GM18505 (cell line): ENCODE data around the gene GARNL3.

ENCODE experiments used
- ATAC-seq: cut with Tn5 transposase; IDR thresholded peaks from one replicate; pipeline ENCODE4 v1.9.1; 2021; ENCODE audit not compliant: unreplicated experiment
- POLR2A ChIP-seq: IDR thresholded peaks from 4 replicates; pipeline ENCODE4 v1.6.1; 2011; ENCODE audit warnings: borderline replicate concordance; ENCODE audit not compliant: insufficient read depth, insufficient read length; ENCODE audit errors: extremely low read depth

Gene GARNL3

GRCh38 chr9:127295005-127295404, 30.4 kb downstream of the GARNL3 start:
- TF ChIP-seq POLR2A, result no peak
- no peak for ATAC-seq

- ATAC-seq, result no peak
- no peak for TF ChIP-seq POLR2A
Observed at GRCh38 chr9:127300886-127301447, 36.4 kb downstream of the GARNL3 start.

DNA sequence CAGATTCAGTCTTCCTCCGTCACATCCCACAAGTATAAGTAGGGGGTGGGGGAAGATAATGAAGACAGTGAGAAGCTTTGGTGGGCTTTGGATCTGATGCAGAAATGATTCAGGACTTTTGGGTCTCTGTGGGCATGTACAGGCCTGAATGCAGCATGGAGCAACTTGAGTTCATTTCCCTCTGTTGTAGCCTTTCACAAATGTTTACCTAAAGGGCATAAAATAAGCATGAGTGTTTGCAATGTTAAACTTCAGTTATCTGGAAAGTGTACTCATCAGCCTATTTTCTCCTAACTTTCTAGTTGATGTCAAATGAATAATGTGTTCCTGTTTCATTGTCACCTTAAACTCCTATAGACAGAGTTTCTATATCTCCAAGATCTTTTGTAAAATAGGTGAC, 39.3 kb downstream of the GARNL3 start:
- no peak for ATAC-seq
- no peak for TF ChIP-seq POLR2A

GRCh38 chr9:127305206-127305837, 40.7 kb downstream of the GARNL3 start:
- no peak for ATAC-seq
- TF ChIP-seq POLR2A, result no peak

- no peak for TF ChIP-seq POLR2A
- ATAC-seq, result no peak
Observed at GRCh38 chr9:127305838-127306226, 41.3 kb downstream of the GARNL3 start.

GRCh38 chr9:127307802-127308201, 43.2 kb downstream of the GARNL3 start:
- TF ChIP-seq POLR2A, result no peak
- ATAC-seq, result no peak

- no peak for ATAC-seq
- no peak for TF ChIP-seq POLR2A
Observed at GRCh38 chr9:127308652-127309434, 44.3 kb downstream of the GARNL3 start.

GRCh38 chr9:127309715-127310114, 45.1 kb downstream of the GARNL3 start:
- no peak for TF ChIP-seq POLR2A
- no peak for ATAC-seq

GRCh38 chr9:127311239-127311741, 46.7 kb downstream of the GARNL3 start:
- ATAC-seq, result no peak
- no peak for TF ChIP-seq POLR2A

- no peak for TF ChIP-seq POLR2A
- no peak for ATAC-seq
Observed at GRCh38 chr9:127313042-127313560, 48.5 kb downstream of the GARNL3 start.

DNA sequence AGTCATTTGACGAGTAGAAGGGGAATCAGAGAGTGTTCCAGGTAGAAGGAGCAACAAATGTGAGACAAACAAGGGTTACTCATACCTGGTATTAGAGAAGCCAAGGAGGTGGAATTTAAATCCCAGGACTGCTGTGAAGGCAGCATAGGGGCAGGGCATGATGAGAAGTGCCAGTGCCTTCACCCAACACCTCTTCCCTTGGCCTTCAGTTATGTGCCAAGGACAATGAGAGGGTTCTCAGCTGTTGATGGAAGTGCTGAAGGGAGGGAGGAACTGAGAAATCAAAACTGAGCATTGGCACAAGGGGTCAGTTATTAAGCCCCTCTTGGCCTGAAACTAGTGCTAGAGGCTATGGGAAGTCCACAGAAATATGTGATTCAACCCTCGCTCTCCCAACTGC, 50.3 kb downstream of the GARNL3 start:
- no peak for ATAC-seq
- no peak for TF ChIP-seq POLR2A

GRCh38 chr9:127316586-127317323, 52.2 kb downstream of the GARNL3 start:
- ATAC-seq, result no peak
- no peak for TF ChIP-seq POLR2A

- ATAC-seq, result no peak
- no peak for TF ChIP-seq POLR2A
Observed at GRCh38 chr9:127318651-127319167, 54.1 kb downstream of the GARNL3 start.
